HepG2 (cell line): ENCODE data around the gene ILKAP. TPM values are rescaled to one million over a fixed set of nuclear protein-coding genes. Genes with fewer than 3 reads are reported as not detected.

Experiments used
- ATAC-seq: fragments of 200-7000 bp; cut with Tn5 transposase; 3 replicates; pipeline ENCODE4 v1.9.1; 2020; ENCODE audit warnings: mild to moderate bottlenecking, moderate library complexity
- BruUV-seq: library from RNA; stranded (reverse); fragments of 400-500 nt; replicated peaks from 2 replicates; lab custom pipeline; 2021; lab: Mats Ljungman, UMichigan
- CTCF ChIA-PET: fragments of 300-600 bp; formaldehyde crosslinking; extraction: SDS; loops from one replicate; lab custom pipeline; 2021; ENCODE audit warnings: low total read pairs, inconsistent platforms, low intra/inter-chr PET ratio; lab: Yijun Ruan, JAX
- POLR2A ChIA-PET: fragments of 350-600 bp; sonication (Branson Sonifier 250); formaldehyde crosslinking; loops from one replicate; lab custom pipeline; 2020; ENCODE audit warnings: antibody characterized with exemption, inconsistent platforms; lab: Yijun Ruan, JAX
- DNase-seq: peaks from one replicate; pipeline ENCODE4 v3.0.0-alpha.2; 2015; ENCODE audit warnings: low spot score
- FAIRE-seq: peaks from 3 replicates; lab custom pipeline; 2011; peaks lifted over from hg19 to GRCh38; lab: Jason Lieb, UNC
- H2AFZ ChIP-seq: one replicate; pipeline ENCODE4 v1.6.1; 2011; ENCODE audit warnings: low read length, inconsistent platforms
- H3K27ac ChIP-seq: fragments of 300-600 bp; 3 replicates; pipeline ENCODE4 v1.8.0; 2011; ENCODE audit warnings: mixed run types, mild to moderate bottlenecking, mixed read lengths, low read length, inconsistent platforms; ENCODE audit not compliant: insufficient read depth; ENCODE audit errors: extremely low read length
- H3K27me3 ChIP-seq, 2 experiments: fragments of 200-600 bp in 1 of 2; 2 replicates in 1 of 2; 3 replicates in 1 of 2; pipeline versions ENCODE4 v1.6.0 to v1.8.0; 2011; ENCODE audit warnings: low read length in 2 of 2, mild to moderate bottlenecking in 2 of 2, moderate library complexity in 2 of 2, inconsistent platforms in 1 of 2; ENCODE audit not compliant: insufficient read depth in 2 of 2, control insufficient read depth in 1 of 2
- H3K36me3 ChIP-seq, 2 experiments: fragments of 200-600 bp in 1 of 2; replicated peaks in 1 of 2; 2 replicates in 1 of 2; 3 replicates in 1 of 2; pipeline versions ENCODE4 v1.5.1 to v1.8.0; 2011; ENCODE audit warnings: low read length in 2 of 2, inconsistent platforms in 1 of 2; ENCODE audit not compliant: insufficient read depth in 2 of 2, control insufficient read depth in 1 of 2
- H3K4me1 ChIP-seq: 2 replicates; pipeline ENCODE4 v1.5.1; 2012; ENCODE audit warnings: low read length, inconsistent platforms; ENCODE audit not compliant: insufficient read depth
- H3K4me2 ChIP-seq: 2 replicates; pipeline ENCODE4 v1.6.0; 2011; ENCODE audit warnings: low read depth, low read length, inconsistent platforms
- H3K4me3 ChIP-seq, 3 experiments: fragments of 200-600 bp in 1 of 3; sonication (generic), shearing (Covaris generic) in 1 of 3; replicated peaks in 1 of 3; 2 replicates each; pipeline ENCODE4 v1.5.1; 2011 to 2016; ENCODE audit warnings: low read length in 3 of 3, inconsistent platforms in 2 of 3, low read depth in 2 of 3, mild to moderate bottlenecking in 2 of 3, control low read depth in 1 of 3, mixed read lengths in 1 of 3; ENCODE audit not compliant: insufficient read depth in 1 of 3
- H3K79me2 ChIP-seq: one replicate; pipeline ENCODE4 v1.6.1; 2011; ENCODE audit warnings: low read length, inconsistent platforms; ENCODE audit not compliant: insufficient read depth
- H3K9ac ChIP-seq: 2 replicates; pipeline ENCODE4 v1.6.0; 2011; ENCODE audit warnings: mild to moderate bottlenecking, low read depth, low read length, inconsistent platforms; ENCODE audit not compliant: insufficient read depth
- H3K9me3 ChIP-seq: 2 replicates; pipeline ENCODE4 v1.5.1; 2012; ENCODE audit warnings: mild to moderate bottlenecking, low read length
- H4K20me1 ChIP-seq: 2 replicates; pipeline ENCODE4 v1.6.0; 2011; ENCODE audit warnings: inconsistent platforms, mild to moderate bottlenecking, low read length, moderate library complexity; ENCODE audit not compliant: insufficient read depth
- FOSL2 ChIP-seq: sonication (generic); formaldehyde crosslinking; IDR thresholded peaks from 2 replicates; pipeline ENCODE4 v1.4.0; 2020; ENCODE audit warnings: missing genetic modification reagents
- POGZ ChIP-seq: sonication (generic); formaldehyde crosslinking; IDR thresholded peaks from 2 replicates; pipeline ENCODE4 v1.4.0; 2020; ENCODE audit warnings: mild to moderate bottlenecking, missing genetic modification reagents
- RBM22 ChIP-seq: fragments of 200-400 bp; formaldehyde crosslinking; optimal IDR thresholded peaks from 2 replicates; pipeline ENCODE3; 2017; ENCODE audit warnings: mild to moderate bottlenecking, low read length, moderate library complexity
- ZNF333 ChIP-seq: sonication (generic); formaldehyde crosslinking; IDR thresholded peaks from 2 replicates; pipeline ENCODE4 v1.4.0; 2020; ENCODE audit warnings: mild to moderate bottlenecking, missing genetic modification reagents, borderline replicate concordance
- WGBS: methylation state at CpG from one replicate; pipeline ENCODE4 v1.1.6; 2017; ENCODE audit warnings: low lambda C conversion rate; 5-methylcytosine and 5-hydroxymethylcytosine counted together
- in situ Hi-C: cut with HindIII; loops from 2 replicates; pipeline ENCODE4 v1.10.0; 2017; ENCODE audit warnings: low pct_unique_long_range_greater_than_20kb; ENCODE audit not compliant: extremely low pct_ligation_motif_present
- intact Hi-C: fragments of 100-400 bp; cut with micrococcal nuclease; formaldehyde crosslinking; loops from one replicate; pipeline ENCODE4 v1.10.0; 2022; ENCODE audit not compliant: unreplicated experiment
- polyA plus RNA-seq, 8 experiments: library from polyadenylated mRNA; depleted of rRNA in 3 of 8; stranded (reverse) in 7 of 8; unstranded in 1 of 8; fragments of >200 nt; fragmentation: Illumina TruSeq in 4 of 8; extraction: Trizol in 4 of 8; gene quantifications; 2 replicates each; pipeline versions ENCODE4 v1.2.1 to v1.2.3, GENCODE V29; 2011 to 2016; ENCODE audit warnings: low read depth in 4 of 8, missing spikeins in 1 of 8, mixed read lengths in 1 of 8; ENCODE audit not compliant: insufficient read depth in 1 of 8
- total RNA-seq, 5 experiments: library from RNA; depleted of rRNA; stranded (reverse); fragments of >200 nt; fragmentation: Illumina TruSeq; extraction: Trizol; gene quantifications; 2 replicates each; pipeline ENCODE4 v1.2.3, GENCODE V29; 2016; ENCODE audit warnings: low read depth in 1 of 5
- TF ChIP-seq, protein P1 (sequence below), 2 experiments: fragments of 450-650 bp in 1 of 2; sonication (generic) in 1 of 2; formaldehyde crosslinking; IDR thresholded peaks; 2 replicates each; pipeline versions ENCODE4 v1.5.0 to v1.8.0; 2020 to 2022; ENCODE audit warnings: mild to moderate bottlenecking in 1 of 2, missing genetic modification reagents in 1 of 2

ILKAP gene
- total and polyA plus RNA-seq, 2 of the 13 experiments (the other 11 are each of a cell fraction or from before 2014, with no cell fraction given) = 29.6 to 33.1 TPM

DNA sequence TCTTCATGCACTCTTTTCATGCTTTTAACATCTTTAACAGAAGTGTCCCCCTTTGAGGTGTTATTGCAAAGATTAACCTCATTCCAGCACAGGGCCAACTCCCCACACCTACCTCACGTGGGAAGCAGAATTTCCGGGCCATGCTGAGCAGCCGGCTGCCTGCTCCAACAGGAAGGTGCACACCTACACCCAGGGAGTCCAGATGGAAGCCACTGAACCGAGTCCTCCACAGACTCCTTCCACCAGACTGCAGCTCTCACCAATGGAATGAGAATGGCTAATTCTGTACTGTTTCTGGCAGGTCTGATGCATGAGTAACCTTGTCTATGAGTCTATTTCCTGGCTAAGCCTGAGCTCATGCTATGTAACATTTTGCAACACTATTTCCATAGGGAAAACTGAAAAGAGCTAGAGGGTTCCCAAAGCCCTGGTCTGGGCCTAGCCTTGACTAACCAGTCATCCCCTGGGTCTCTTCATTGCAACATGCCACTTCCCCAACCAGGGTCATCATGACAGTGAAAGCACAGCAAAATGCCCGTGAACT lies 33.7 kb downstream of the ILKAP start:
- Histone ChIP-seq H3K27me3 (peaks cover 0 to 1% of the 10 kb centered on the region in 2 experiments; a peak in 1 of 5 replicates), H3K36me3 (peaks cover 27 to 53% of the 10 kb centered on the region in 2 experiments), H4K20me1 (no peaks in the 10 kb centered on the region), H3K79me2 (no peaks in the 10 kb centered on the region), H3K9me3 (no peaks in the 10 kb centered on the region), H3K9ac (no peak overlapping the region), H3K27ac (no peak overlapping the region), H3K4me1 (peaks cover 12% of the 10 kb centered on the region), H3K4me3 (no peak overlapping the region), H2AFZ (no peak overlapping the region), H3K4me2 (no peak overlapping the region)
- TF ChIP-seq ZNF333 (CRISPR knock-in tag) = no peak
- TF ChIP-seq RBM22 = peak; percentile 54
- no peak for ATAC-seq
- in situ Hi-C loops (no loop called here), intact Hi-C loops (no loop called here)
- no TSS peak for BruUV-seq
- DNase-seq = no peak
- WGBS = 94% methylated on average over 5 of the region's 5 CpGs
- ChIA-PET CTCF (no interaction called here), POLR2A (no interaction called here)
- FAIRE-seq = no peak

DNA sequence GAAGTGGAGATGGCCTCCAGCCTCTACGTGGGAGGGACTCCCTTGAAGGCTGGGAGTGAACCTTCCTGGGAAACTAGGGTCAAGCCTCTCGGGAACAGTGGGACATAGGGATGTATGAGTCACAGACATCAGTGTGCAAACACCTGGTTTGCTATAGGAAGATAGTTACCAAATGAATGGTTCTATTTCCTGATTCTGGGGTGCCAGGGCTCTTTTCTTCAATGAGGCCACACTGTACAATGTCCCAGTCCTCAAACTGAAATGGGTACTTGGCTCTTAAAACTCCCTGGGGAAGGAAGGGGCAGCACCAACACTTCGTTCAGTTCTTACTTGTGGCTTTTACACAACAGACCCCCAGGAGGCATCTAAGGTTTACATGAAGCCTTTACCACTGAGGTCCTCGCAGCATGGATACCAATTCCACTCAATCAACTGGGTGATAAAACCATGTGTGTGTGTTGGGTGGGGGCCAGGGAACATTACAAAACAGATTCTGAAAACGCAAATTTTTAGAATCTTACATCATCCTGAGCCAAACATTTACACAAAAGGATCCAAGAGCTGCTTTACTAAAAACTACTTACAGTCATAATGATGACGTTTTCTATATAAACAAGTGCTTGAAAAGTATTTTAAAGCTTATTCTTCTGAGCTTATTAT lies 34.3 kb downstream of the ILKAP start:
- 87% methylated on average over 6 of the region's 6 CpGs for WGBS
- H3K9me3 ChIP-seq = no peaks in the 10 kb centered on the region
- no peak for ATAC-seq
- no peaks in the 10 kb centered on the region for H3K79me2 ChIP-seq
- no peak for DNase-seq
- H3K4me3 ChIP-seq = no peak overlapping the region
- H3K27ac ChIP-seq = no peak overlapping the region
- FAIRE-seq = no peak
- in situ Hi-C loops (no loop called here), intact Hi-C loops (no loop called here)
- ChIA-PET CTCF (no interaction called here), POLR2A (no interaction called here)
- BruUV-seq = no TSS peak
- H4K20me1 ChIP-seq = no peaks in the 10 kb centered on the region
- H3K4me1 ChIP-seq = peaks cover 12% of the 10 kb centered on the region
- peaks cover 1 to 2% of the 10 kb centered on the region in 2 experiments; a peak in 2 of 5 replicates for H3K27me3 ChIP-seq
- no peak overlapping the region for H2AFZ ChIP-seq
- H3K9ac ChIP-seq = no peak overlapping the region
- H3K36me3 ChIP-seq = peaks cover 24 to 48% of the 10 kb centered on the region in 2 experiments
- TF ChIP-seq, protein P1, sequence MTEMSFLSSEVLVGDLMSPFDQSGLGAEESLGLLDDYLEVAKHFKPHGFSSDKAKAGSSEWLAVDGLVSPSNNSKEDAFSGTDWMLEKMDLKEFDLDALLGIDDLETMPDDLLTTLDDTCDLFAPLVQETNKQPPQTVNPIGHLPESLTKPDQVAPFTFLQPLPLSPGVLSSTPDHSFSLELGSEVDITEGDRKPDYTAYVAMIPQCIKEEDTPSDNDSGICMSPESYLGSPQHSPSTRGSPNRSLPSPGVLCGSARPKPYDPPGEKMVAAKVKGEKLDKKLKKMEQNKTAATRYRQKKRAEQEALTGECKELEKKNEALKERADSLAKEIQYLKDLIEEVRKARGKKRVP (CRISPR knock-in tag; IDR thresholded peaks at IDR 0.05) = peak in 1 of 2 experiments; percentile 76; a peak in 2 of 4 replicates
- TF ChIP-seq FOSL2 (CRISPR knock-in tag) = 0 out of 2 replicates have a peak, but pooled peaks have one; percentile 23
- TF ChIP-seq POGZ (CRISPR knock-in tag) = no peak
- TF ChIP-seq, all 625 proteins: peak for 2
- no peak overlapping the region for H3K4me2 ChIP-seq
